ENCODE measurements around the gene PARD3B. TPM values are rescaled to one million over a fixed set of nuclear protein-coding genes. Genes with fewer than 3 reads are reported as not detected.

Gene PARD3B
- total and polyA plus RNA-seq, 2 donors (not counting 1 experiment from before 2014, with no cell fraction given) = 7.4 to 20.6 TPM

DNA sequence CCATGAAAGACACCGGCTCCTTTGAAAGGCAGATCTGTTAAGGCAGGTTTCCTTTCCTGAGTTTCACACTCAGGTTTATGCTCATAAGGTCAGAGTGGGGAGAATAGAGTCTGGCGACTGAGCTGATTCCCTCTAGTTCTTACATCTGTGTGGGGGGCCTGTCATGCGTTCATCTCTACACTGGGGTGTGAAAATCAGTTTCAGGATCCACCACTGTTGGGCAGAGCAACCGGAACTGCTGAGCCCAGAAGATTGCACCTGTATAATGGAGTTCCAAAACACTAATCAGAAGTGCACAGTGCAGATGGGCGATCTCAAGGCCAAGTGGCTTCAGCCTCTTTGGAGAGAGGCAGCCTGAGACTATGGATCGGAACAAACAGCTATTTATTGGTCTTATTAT, 955.7 kb downstream of the PARD3B start:
- Histone ChIP-seq H4K20me1 (ENCODE audit: control insufficient read depth, extremely low read depth, insufficient read depth, low read length) (no peaks in the 10 kb centered on the region), H3K9me3 (ENCODE audit: control insufficient read depth, insufficient read depth, low read depth, low read length) (no peaks in the 10 kb centered on the region), H3K36me3 (ENCODE audit: control insufficient read depth, insufficient read depth, low read length) (no peaks in the 10 kb centered on the region), H2AFZ (ENCODE audit: low read length) (no peak overlapping the region), H3K27ac (ENCODE audit: insufficient read depth, low read length) (no peak overlapping the region), H3K4me1 (ENCODE audit: control insufficient read depth, extremely low read depth, insufficient read depth, low read length) (no peaks in the 10 kb centered on the region), H3K79me2 (ENCODE audit: control insufficient read depth, insufficient read depth, low read length) (no peaks in the 10 kb centered on the region), H3K4me2 (ENCODE audit: extremely low read depth, insufficient read depth, low read length) (no peak overlapping the region), H3K9ac (ENCODE audit: insufficient read depth, low read length) (no peak overlapping the region), H3K27me3 (ENCODE audit: control insufficient read depth, insufficient read depth, low read length) (no peaks in the 10 kb centered on the region), H3K4me3 (replicated peaks in 1 of 4; ENCODE audit: control extremely low read depth in 1 of 4, insufficient read depth in 1 of 4, low read depth in 3 of 4, low read length in 4 of 4) (no peak overlapping the region)
- TF ChIP-seq, protein P1, sequence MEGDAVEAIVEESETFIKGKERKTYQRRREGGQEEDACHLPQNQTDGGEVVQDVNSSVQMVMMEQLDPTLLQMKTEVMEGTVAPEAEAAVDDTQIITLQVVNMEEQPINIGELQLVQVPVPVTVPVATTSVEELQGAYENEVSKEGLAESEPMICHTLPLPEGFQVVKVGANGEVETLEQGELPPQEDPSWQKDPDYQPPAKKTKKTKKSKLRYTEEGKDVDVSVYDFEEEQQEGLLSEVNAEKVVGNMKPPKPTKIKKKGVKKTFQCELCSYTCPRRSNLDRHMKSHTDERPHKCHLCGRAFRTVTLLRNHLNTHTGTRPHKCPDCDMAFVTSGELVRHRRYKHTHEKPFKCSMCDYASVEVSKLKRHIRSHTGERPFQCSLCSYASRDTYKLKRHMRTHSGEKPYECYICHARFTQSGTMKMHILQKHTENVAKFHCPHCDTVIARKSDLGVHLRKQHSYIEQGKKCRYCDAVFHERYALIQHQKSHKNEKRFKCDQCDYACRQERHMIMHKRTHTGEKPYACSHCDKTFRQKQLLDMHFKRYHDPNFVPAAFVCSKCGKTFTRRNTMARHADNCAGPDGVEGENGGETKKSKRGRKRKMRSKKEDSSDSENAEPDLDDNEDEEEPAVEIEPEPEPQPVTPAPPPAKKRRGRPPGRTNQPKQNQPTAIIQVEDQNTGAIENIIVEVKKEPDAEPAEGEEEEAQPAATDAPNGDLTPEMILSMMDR (conservative IDR thresholded peaks at IDR 0.05 in 1 of 2, IDR thresholded peaks at IDR 0.05 in 1 of 2; ENCODE audit: low read depth in 1 of 2, low read length in 2 of 2) = no peak
- DNase-seq (ENCODE audit: low read depth in 2 of 2) = no peak

- Histone ChIP-seq H3K4me1 (ENCODE audit: control insufficient read depth, extremely low read depth, insufficient read depth, low read length) (no peaks in the 10 kb centered on the region), H2AFZ (ENCODE audit: low read length) (no peak overlapping the region), H3K79me2 (ENCODE audit: control insufficient read depth, insufficient read depth, low read length) (no peaks in the 10 kb centered on the region), H4K20me1 (ENCODE audit: control insufficient read depth, extremely low read depth, insufficient read depth, low read length) (no peaks in the 10 kb centered on the region), H3K4me3 (replicated peaks in 1 of 4; ENCODE audit: control extremely low read depth in 1 of 4, insufficient read depth in 1 of 4, low read depth in 3 of 4, low read length in 4 of 4) (no peak overlapping the region), H3K27ac (ENCODE audit: insufficient read depth, low read length) (no peak overlapping the region), H3K36me3 (ENCODE audit: control insufficient read depth, insufficient read depth, low read length) (no peaks in the 10 kb centered on the region), H3K9me3 (ENCODE audit: control insufficient read depth, insufficient read depth, low read depth, low read length) (no peaks in the 10 kb centered on the region), H3K9ac (ENCODE audit: insufficient read depth, low read length) (no peak overlapping the region), H3K27me3 (ENCODE audit: control insufficient read depth, insufficient read depth, low read length) (no peaks in the 10 kb centered on the region), H3K4me2 (ENCODE audit: extremely low read depth, insufficient read depth, low read length) (no peak overlapping the region)
- TF ChIP-seq EZH2 (IDR thresholded peaks at IDR 0.05; ENCODE audit: low read length, missing control alignments) = no peak
- TF ChIP-seq, protein P1 (conservative IDR thresholded peaks at IDR 0.05 in 1 of 2, IDR thresholded peaks at IDR 0.05 in 1 of 2; ENCODE audit: low read depth in 1 of 2, low read length in 2 of 2) = no peak
- DNase-seq (ENCODE audit: low read depth in 2 of 2) = no peak
These were observed 956.6 kb downstream of the PARD3B start for GRCh38 chr2:205501826-205502225.

DNA sequence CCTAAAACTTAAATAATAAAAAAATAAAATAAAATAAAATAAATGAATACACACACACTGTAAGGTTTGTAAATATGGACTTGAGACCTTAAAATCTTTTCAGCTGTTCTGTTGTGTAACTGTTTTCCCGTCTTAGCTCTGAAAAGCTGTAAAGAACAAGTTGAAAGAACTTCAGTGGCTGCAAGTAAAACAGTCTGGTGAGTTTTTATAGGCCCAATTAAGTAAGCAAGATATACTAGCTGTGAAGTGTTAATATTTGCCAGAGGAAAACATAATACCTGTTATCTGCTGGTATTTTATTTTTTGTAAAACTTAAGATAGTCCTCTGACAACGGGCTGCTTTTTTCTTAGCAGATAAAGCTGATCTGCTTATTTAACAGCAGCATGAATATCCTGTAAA, 960.1 kb downstream of the PARD3B start:
- Histone ChIP-seq H3K4me1 (ENCODE audit: control insufficient read depth, extremely low read depth, insufficient read depth, low read length) (no peaks in the 10 kb centered on the region), H3K9ac (ENCODE audit: insufficient read depth, low read length) (no peak overlapping the region), H3K27ac (ENCODE audit: insufficient read depth, low read length) (no peak overlapping the region)

More for the DNA sequence above, 960.1 kb downstream of the PARD3B start:
- Histone ChIP-seq H3K4me3 (replicated peaks in 1 of 4; ENCODE audit: control extremely low read depth in 1 of 4, insufficient read depth in 1 of 4, low read depth in 3 of 4, low read length in 4 of 4) (no peak overlapping the region), H3K36me3 (ENCODE audit: control insufficient read depth, insufficient read depth, low read length) (no peaks in the 10 kb centered on the region), H3K9me3 (ENCODE audit: control insufficient read depth, insufficient read depth, low read depth, low read length) (no peaks in the 10 kb centered on the region), H3K79me2 (ENCODE audit: control insufficient read depth, insufficient read depth, low read length) (no peaks in the 10 kb centered on the region), H4K20me1 (ENCODE audit: control insufficient read depth, extremely low read depth, insufficient read depth, low read length) (no peaks in the 10 kb centered on the region), H3K27me3 (ENCODE audit: control insufficient read depth, insufficient read depth, low read length) (no peaks in the 10 kb centered on the region), H3K4me2 (ENCODE audit: extremely low read depth, insufficient read depth, low read length) (no peak overlapping the region), H2AFZ (ENCODE audit: low read length) (no peak overlapping the region)
- no peak for DNase-seq (ENCODE audit: low read depth in 2 of 2)
- no peak for TF ChIP-seq EZH2 (IDR thresholded peaks at IDR 0.05; ENCODE audit: low read length, missing control alignments)
- TF ChIP-seq, protein P1 (conservative IDR thresholded peaks at IDR 0.05 in 1 of 2, IDR thresholded peaks at IDR 0.05 in 1 of 2; ENCODE audit: low read depth in 1 of 2, low read length in 2 of 2) = no peak

Measured in fibroblast of lung (primary cell).